C4-2B (cell line): ENCODE results near the gene BCL2L12.

Experiments used
- CTCF ChIP-seq: fragments of 450-650 bp; conservative IDR thresholded peaks from 2 replicates; pipeline ENCODE4 v1.5.1; 2017; ENCODE audit warnings: mild to moderate bottlenecking
- ZFX ChIP-seq: fragments of 450-650 bp; IDR thresholded peaks from 2 replicates; pipeline ENCODE4 v1.6.1; 2017

GRCh38 chr19:49662011-49662410 lies 3.7 kb upstream of the BCL2L12 start:
- TF ChIP-seq CTCF (no peak), ZFX (no peak)
